NCI-H1417 treated with DMSO at 0.1 percent for 48 hours (cell line): ENCODE results near the gene ARMH1.
"Not testable (repeated sequence)": the region's sequence is repeated elsewhere in the genome, so short reads cannot be mapped to it uniquely, and the experiment has no call there.

Experiments used
- DNase-seq: peaks from one replicate; lab custom pipeline; 2025; lab: John Stamatoyannopoulos, UW

Gene ARMH1

DNA sequence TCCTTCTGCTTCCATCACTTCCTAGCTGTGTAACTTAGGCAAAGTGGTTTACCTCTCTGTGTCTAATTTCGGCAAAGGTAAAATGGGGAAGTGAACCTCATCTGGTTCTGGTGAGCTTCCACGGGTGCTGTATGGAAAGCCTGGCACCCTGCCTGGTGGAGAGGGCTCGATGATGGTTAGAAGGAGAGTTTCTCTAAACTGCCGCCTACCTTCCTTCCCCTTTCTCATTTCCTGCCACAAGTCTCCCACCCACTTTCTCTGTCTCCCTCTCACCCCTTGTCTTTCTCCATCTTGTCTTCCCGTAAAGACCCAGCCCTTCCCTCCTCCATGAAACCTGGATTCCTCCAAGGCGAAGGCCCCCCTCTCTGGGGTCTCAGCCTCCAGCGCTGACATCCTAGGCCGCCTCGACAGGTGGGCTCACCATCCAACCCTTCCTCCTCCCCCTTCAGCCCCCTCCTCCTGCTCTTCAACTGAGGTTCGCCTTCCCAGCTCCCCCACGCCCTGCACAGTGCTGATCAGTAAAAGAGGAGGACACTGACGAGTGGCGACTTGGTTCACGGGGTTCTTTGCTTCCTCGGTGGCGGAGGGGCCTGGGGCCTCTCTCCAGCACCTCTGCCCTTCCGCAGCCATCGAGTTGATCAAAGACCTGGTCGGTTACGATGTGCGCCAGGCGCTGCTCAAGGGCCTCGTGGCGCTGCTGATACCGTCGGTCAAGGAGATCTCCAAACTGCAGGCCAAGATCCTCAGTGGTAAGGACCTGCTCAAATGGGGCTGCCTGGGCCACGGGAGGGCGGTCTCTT, 49.2 kb downstream of the ARMH1 start:
- no peak for DNase-seq

- no peak for DNase-seq
Measured at GRCh38 chr1:44724296-44724954, 49.9 kb downstream of the ARMH1 start.

- DNase-seq = no peak
Measured at GRCh38 chr1:44724955-44725698, 50.6 kb downstream of the ARMH1 start.

- DNase-seq = peak; percentile 95
Measured at GRCh38 chr1:44730741-44731512, 56.4 kb downstream of the ARMH1 start, which contains the start of gene RNU5D-1. Gene RNU5D-1 (minus strand): TSS chr1:44731170.

DNA sequence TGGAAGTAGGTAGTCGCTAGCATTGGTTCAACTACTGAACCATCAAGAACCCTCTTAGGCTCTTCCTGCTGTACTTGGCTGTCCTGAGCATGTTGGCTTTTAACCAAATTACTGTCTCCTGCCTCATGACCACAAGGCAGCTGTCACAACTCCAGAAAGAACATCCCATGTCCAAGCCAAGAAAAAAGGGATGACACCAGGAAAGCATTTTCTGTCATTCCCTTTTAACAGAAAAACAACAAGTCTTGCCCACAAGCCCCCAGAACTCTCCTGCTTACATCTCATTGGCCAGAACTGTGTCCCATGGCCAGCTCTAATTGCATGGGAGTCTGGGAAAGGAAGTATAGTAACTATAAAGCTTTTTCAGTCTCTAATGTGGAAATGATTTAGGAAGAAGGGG, 58.9 kb downstream of the ARMH1 start:
- no peak for DNase-seq

DNA sequence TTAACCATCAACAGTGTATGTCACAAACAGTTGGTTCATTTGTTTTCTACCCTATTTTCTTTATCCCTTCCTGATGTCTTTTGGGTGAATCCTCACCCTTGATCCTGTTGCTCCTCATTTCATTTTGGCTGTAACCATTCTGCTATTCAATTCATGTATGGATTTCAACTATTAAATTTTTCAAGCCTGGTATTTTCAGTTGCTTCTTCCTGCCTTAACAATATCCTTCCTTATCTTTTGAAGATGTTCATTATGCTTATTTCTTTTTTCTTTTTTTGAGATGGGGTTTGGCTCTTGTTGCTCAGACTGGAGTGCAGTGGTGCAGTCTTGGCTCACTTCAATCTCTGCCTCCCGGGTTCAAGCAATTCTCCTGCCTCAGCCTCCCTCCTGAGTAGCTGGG, 59.3 kb downstream of the ARMH1 start:
- DNase-seq = no peak

DNA sequence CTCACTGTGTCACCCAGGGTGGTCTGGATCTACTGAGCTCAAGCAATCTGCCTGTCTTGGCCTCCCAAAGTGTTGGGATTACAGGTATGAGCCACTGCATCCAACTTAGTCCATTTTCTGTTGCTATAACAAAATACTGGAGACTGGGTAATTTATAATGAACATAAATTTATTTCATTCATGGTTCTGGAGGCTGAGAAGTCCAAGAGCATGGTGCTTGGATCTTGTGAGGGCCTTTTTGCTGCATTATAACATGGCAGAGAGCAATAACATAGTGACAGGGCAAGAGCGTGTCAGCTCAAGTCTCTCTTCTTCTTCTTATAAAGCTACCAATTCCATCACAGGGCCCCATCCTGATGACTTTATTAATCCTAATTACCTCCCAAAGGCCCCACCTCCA, 61.5 kb downstream of the ARMH1 start:
- no peak for DNase-seq

DNA sequence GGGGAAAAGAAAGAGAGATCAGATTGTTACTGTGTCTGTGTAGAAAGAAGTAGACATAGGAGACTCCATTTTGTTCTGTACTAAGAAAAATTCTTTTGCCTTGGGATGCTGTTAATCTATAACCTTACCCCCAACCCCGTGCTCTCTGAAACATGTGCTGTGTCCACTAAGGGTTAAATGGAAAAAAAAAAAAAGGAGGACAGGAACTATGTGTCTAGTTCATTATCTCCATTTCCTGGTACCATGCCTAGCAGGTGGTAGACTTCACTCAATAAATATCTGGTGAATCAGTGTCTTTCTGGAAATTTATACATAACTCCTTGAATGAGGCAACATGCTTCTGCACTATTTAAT, 64.4 kb downstream of the ARMH1 start:
- not testable (repeated sequence) for DNase-seq

DNA sequence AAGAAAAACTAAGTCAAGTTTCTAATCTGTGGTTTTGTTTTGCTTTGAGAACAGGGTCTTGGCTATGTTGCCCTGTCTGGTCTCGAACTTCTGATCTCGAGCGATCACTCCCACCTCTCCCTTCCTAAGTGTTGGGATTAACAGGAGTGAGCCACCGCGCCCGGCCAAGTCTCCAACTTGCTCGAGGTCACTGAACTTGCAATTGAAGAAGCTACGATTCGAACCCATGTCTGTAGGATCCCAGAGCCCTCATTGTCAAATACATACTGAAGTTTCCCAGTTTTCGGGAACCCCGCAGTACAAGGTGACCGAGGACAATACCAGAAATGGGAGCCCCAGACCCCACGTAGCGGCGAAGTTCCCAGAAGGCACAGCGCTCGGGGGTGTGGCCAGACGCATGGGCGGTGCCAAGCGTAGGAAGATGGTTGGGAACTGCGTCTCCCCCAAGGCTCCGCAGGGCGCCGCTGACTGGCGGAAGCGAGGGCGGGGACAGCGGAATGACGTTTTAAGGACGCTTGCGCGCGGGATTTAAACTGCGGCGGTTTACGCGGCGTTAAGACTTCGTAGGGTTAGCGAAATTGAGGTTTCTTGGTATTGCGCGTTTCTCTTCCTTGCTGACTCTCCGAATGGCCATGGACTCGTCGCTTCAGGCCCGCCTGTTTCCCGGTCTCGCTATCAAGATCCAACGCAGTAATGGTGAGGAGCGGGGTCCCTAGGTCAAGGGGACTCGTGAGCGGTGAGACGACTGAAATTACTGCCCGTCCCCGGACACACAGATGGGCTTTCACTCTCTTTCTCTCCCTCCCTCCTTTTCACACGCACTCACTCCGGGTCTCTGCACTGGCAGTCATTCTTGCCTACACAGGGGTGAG, 65.0 kb downstream of the ARMH1 start, which contains the start of gene KIF2C:
Gene KIF2C, plus strand, starts transcription at position 531 of the 872 bp plus-strand sequence. Its CDS starts 96 bp downstream, at position 627.
- peak; percentile 90 for DNase-seq

DNA sequence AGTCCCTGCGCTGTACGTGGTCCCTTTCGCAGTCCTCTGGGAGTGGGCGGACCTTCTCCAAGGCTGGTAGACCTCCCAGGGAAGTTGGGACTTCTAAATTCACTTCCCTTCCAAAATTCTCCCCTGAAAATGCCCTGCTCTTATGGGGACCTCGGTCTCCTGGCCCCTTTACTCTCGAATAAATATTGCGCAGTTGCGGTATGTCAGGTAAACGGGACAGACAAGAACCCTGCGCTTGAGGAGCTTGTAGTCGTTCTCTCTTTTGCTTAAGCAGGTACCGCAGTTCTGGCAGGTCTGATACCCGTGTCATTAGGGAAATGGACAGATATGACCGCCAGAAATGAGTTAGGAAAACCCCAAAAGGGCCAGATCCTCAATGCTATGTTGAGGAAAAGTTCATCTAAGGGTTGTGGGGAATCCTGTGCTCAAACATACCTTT, 65.7 kb downstream of the ARMH1 start:
- DNase-seq = no peak

DNA sequence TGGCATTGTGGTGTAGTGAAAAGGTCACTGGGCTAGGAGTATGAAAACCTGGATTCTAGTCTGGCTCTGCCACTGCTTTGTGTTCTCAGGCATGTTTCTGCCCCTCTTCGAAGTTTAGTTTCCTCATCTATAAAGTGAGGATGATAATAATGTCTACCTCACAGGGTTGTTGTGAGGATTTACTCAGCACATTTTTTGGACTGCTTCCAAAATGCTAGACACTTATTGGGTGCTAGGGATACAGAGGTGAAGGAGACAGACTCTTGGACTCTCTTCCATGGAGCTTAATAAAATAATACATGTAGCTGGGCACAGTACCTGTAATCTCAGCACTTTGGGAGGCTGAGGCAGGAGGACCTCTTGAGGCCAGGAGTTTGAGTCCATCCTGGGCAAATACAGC, 68.7 kb downstream of the ARMH1 start:
- no peak for DNase-seq

- DNase-seq = no peak
Measured at GRCh38 chr1:44747878-44748277, 73.4 kb downstream of the ARMH1 start.

DNA sequence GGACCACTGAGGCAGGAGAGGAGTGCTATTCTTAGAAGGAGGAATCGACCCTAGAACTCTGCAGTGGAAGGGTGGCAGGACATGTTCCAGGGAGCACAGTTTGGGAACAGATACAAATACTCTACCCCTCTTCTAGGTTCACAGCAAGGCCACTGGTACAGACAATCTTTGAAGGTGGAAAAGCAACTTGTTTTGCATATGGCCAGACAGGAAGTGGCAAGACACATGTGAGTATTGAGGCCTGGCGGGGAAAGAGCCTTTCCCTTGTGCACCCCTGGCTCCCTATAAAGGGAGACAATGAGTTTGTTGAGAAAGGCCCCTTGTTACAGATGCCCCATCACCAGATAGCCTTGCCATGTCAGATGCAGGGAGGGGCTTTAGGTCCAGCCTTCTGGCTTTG, 82.9 kb downstream of the ARMH1 start:
- no peak for DNase-seq

DNA sequence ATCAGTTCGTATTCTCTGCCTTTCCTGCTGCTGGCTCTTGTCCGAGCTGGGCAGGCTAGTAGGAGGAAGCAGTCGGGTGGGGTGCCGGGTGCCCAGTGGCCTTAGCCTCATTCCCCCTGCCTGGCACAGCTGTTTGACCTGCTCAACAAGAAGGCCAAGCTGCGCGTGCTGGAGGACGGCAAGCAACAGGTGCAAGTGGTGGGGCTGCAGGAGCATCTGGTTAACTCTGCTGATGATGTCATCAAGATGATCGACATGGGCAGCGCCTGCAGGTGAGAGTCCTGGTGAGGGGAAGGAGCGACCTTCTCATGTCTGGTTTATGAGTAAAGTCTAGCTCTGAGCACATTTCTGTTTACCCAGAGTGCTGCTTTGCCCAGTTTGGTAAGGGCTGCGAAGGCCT, 84.6 kb downstream of the ARMH1 start:
- no peak for DNase-seq

DNA sequence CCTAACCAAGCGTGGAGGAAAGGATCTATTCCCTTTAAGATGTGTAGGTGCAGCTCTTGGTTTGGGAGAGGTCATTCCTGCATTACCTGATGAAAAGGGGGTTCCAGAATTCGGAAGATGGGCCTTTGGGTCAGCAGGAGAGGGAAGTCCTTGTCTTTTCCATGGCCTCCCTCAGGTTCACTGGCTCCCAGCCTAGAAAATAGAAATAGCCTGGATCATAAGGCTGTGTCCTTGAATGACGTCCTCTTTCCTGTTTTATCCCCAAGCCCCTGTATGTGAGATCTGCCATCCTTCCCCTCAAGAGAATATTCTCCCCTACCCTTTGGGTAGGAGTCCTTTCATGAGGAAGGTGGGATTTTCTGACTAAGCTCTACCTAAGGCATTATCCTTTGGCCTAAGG, 86.4 kb downstream of the ARMH1 start:
- no peak for DNase-seq

DNA sequence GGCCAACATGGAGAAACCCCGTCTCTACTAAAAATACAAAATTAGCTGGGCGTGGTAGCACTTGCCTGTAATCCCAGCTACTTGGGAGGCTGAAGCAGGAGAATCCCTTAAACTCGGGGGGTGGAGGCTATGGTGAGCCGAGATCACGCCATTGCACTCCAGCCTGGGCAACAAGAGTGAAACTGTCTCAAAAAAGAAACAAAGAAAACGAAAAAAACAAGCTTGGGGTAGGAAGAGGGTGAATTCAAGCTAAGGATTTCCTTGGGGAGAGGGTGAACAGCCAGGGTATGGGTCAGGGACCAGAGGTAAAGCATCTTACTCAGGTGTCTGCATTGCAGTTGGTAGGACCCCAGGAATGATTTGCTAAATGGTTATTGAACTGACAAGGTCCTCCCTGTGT, 91.9 kb downstream of the ARMH1 start:
- not testable (repeated sequence) for DNase-seq
